Parathyroid adenoma (tissue), 2 donors: Measurements from ENCODE around the gene PDS5A.

Experiments
- H2AFZ ChIP-seq: fragments of 300-600 bp; sonication (generic); one replicate; pipeline ENCODE4 v1.7.0; 2017; ENCODE audit warnings: antibody characterized with exemption, mild to moderate bottlenecking
- H3K27ac ChIP-seq: fragments of 300-600 bp; sonication (generic); one replicate; pipeline ENCODE4 v1.7.0; 2017
- H3K27me3 ChIP-seq: fragments of 300-600 bp; sonication (generic); one replicate; pipeline ENCODE4 v1.7.0; 2017; ENCODE audit warnings: low read length; ENCODE audit not compliant: control insufficient read depth, insufficient read depth
- H3K36me3 ChIP-seq: fragments of 300-600 bp; sonication (generic); one replicate; pipeline ENCODE4 v1.7.0; 2017; ENCODE audit warnings: low read length; ENCODE audit not compliant: control insufficient read depth, insufficient read depth
- H3K4me1 ChIP-seq: fragments of 300-600 bp; sonication (generic); one replicate; pipeline ENCODE4 v1.7.0; 2017; ENCODE audit warnings: control low read depth
- H3K4me2 ChIP-seq: fragments of 300-600 bp; sonication (generic); one replicate; pipeline ENCODE4 v1.7.0; 2017; ENCODE audit warnings: low read length
- H3K4me3 ChIP-seq: fragments of 300-600 bp; sonication (generic); one replicate; pipeline ENCODE4 v1.7.0; 2017; ENCODE audit warnings: low read depth, low read length
- H3K79me2 ChIP-seq: fragments of 300-600 bp; sonication (generic); one replicate; pipeline ENCODE4 v1.7.0; 2017; ENCODE audit warnings: control low read depth
- H3K9ac ChIP-seq: fragments of 300-600 bp; sonication (generic); one replicate; pipeline ENCODE4 v1.7.0; 2017; ENCODE audit warnings: mild to moderate bottlenecking
- H3K9me3 ChIP-seq: fragments of 300-600 bp; sonication (generic); one replicate; pipeline ENCODE4 v1.7.0; 2017; ENCODE audit warnings: low read length; ENCODE audit not compliant: control insufficient read depth
- CTCF ChIP-seq: fragments of 300-600 bp; sonication (generic); IDR thresholded peaks from one replicate; pipeline ENCODE4 v1.7.0; 2017; ENCODE audit warnings: antibody characterized with exemption, mild to moderate bottlenecking
- donor health status: primary hyperparathyroidism.

The PDS5A gene

GRCh38 chr4:39825741-39826231 is 151.9 kb downstream of the PDS5A start:
- no peaks in the 10 kb centered on the region for H3K9me3 ChIP-seq
- H3K4me1 ChIP-seq = no peaks in the 10 kb centered on the region
- no peak overlapping the region for H3K27ac ChIP-seq
- H3K27me3 ChIP-seq = no peaks in the 10 kb centered on the region
- no peak overlapping the region for H3K4me3 ChIP-seq
- H3K36me3 ChIP-seq = no peaks in the 10 kb centered on the region
- H3K4me2 ChIP-seq = no peak overlapping the region
- no peak overlapping the region for H2AFZ ChIP-seq
- H3K9ac ChIP-seq = no peak overlapping the region
- TF ChIP-seq CTCF = no peak
- no peaks in the 10 kb centered on the region for H3K79me2 ChIP-seq

DNA sequence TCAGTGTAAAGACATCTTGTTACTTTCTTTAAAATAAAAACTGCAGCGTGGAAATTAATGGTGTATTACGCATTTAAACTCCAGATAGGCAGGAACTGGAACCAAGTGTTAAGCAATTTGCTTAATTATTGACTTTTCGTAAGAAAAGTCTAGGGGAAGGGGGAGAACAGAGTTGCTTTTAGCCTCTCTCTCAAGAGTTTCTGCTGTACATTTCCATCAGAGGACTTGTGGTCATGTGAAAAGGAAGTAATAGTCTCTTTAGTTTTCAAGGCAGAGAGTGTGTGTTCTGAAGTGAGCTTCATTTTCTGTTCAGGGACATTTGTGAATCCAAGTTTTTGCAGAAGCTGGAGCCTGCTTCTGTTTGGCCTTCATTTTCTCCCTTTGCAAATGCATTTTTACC is 152.6 kb downstream of the PDS5A start:
- H3K36me3 ChIP-seq = no peaks in the 10 kb centered on the region

DNA sequence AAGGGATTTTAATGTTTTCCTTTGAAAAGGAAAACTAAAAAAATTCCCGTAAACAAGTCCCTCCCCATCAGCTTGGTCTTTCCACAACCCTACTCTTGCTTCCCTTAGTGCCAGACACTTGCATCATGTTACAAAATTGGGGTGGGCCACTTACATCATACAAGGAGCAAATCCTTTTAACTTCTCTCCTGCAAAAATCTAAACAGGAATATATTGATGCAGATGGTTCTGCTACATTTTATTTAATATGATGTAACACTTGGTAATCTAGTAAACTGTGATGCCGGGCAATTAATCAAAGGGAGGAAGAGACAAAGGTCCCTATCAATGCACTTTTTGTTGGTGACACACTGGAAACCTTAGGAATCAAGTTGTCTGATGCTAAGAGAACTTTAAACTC is 154.5 kb downstream of the PDS5A start:
- no peak overlapping the region for H3K27ac ChIP-seq
- no peak for TF ChIP-seq CTCF
- no peaks in the 10 kb centered on the region for H3K27me3 ChIP-seq
- H3K9me3 ChIP-seq = no peaks in the 10 kb centered on the region
- no peaks in the 10 kb centered on the region for H3K79me2 ChIP-seq
- no peaks in the 10 kb centered on the region for H3K4me1 ChIP-seq
- H2AFZ ChIP-seq = no peak overlapping the region
- no peak overlapping the region for H3K4me3 ChIP-seq
- H3K36me3 ChIP-seq = no peaks in the 10 kb centered on the region
- H3K9ac ChIP-seq = no peak overlapping the region
- no peak overlapping the region for H3K4me2 ChIP-seq

More for the DNA sequence above, 152.6 kb downstream of the PDS5A start:
- Histone ChIP-seq H3K4me2 (no peak overlapping the region), H3K27ac (no peak overlapping the region), H3K4me1 (no peaks in the 10 kb centered on the region), H3K9ac (no peak overlapping the region), H3K27me3 (no peaks in the 10 kb centered on the region), H3K4me3 (no peak overlapping the region), H3K79me2 (no peaks in the 10 kb centered on the region), H2AFZ (no peak overlapping the region), H3K9me3 (no peaks in the 10 kb centered on the region)
- no peak for TF ChIP-seq CTCF

GRCh38 chr4:39822662-39823061 is 155.0 kb downstream of the PDS5A start:
- Histone ChIP-seq H3K9ac (no peak overlapping the region), H3K4me3 (no peak overlapping the region), H3K27me3 (no peaks in the 10 kb centered on the region), H3K27ac (no peak overlapping the region), H3K9me3 (no peaks in the 10 kb centered on the region), H3K36me3 (no peaks in the 10 kb centered on the region), H3K4me1 (no peaks in the 10 kb centered on the region), H2AFZ (no peak overlapping the region), H3K4me2 (no peak overlapping the region), H3K79me2 (no peaks in the 10 kb centered on the region)
- TF ChIP-seq CTCF = no peak

DNA sequence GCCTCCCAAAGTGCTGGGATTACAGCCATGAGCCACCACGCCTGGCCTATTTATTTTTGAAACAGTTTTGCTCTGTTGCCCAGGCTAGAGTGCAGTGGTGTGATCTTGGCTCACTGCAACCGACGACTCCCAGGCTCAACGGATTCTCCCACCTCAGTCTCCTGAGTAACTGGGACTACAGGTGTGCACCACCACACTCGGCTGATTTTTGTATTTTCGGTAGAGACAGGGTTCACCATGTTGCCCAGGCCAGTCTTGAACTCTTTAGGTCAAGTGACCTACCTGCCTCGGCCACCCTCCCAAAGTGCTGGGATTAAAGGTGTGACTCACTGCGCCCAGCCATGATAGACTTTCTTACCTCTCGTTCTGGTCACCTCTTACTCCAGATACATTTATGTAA is 155.8 kb downstream of the PDS5A start:
- H3K27me3 ChIP-seq = no peaks in the 10 kb centered on the region
- H3K36me3 ChIP-seq = no peaks in the 10 kb centered on the region
- H3K4me1 ChIP-seq = no peaks in the 10 kb centered on the region
- H3K4me3 ChIP-seq = no peak overlapping the region
- H2AFZ ChIP-seq = no peak overlapping the region
- H3K4me2 ChIP-seq = no peak overlapping the region
- H3K9ac ChIP-seq = no peak overlapping the region
- no peak overlapping the region for H3K27ac ChIP-seq
- no peak for TF ChIP-seq CTCF
- no peaks in the 10 kb centered on the region for H3K79me2 ChIP-seq
- H3K9me3 ChIP-seq = no peaks in the 10 kb centered on the region
